Stimulated activated CD8-positive, alpha-beta memory T cell treated with anti-CD3 and anti-CD28 coated beads, Interleukin-7, amount 100 ng/mL, for 1 hour (primary cell): ENCODE data around the gene SYNE2.
"Not testable (repeated sequence)": the region's sequence is repeated elsewhere in the genome, so short reads cannot be mapped to it uniquely, and the experiment has no call there.

Source experiments
- DNase-seq, 2 donors: peaks; one replicate each; pipeline ENCODE4 v3.0.0-alpha.2; 2020; ENCODE audit warnings: low read depth in 2 of 2

The SYNE2 gene

GRCh38 chr14:64074961-64075612 is 222.3 kb downstream of the SYNE2 start:
- DNase-seq, result no peak

GRCh38 chr14:64075613-64076005 is 222.8 kb downstream of the SYNE2 start:
- no peak for DNase-seq

- DNase-seq, result no peak
Observed at GRCh38 chr14:64080452-64080851, 227.6 kb downstream of the SYNE2 start.

DNA sequence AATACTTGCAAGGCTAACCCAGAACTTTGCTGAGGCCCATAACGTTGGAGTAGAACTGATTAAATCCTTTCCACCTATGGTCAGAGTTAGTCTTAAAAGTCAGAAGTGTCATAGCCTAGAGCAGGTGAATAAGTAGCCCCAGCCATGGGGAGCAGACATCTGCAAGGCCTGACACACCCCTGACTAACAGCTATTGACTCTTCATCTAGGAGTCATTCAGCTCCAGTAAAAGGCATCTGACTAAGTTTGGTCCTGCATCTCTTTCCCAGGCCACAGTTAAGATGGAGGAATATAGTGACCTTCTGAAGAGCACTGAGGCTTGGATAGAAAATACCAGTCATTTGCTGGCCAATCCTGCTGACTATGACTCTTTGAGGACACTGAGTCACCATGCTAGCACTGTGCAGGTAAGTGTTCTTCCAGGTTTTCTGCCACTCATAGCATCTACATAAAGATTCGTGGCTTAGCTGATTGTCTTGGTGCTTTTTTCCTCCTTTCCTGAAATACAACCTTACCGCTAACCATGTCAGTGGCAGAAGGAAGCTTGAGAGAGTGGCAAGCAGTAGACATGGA is 228.5 kb downstream of the SYNE2 start:
- DNase-seq, result no peak

DNA sequence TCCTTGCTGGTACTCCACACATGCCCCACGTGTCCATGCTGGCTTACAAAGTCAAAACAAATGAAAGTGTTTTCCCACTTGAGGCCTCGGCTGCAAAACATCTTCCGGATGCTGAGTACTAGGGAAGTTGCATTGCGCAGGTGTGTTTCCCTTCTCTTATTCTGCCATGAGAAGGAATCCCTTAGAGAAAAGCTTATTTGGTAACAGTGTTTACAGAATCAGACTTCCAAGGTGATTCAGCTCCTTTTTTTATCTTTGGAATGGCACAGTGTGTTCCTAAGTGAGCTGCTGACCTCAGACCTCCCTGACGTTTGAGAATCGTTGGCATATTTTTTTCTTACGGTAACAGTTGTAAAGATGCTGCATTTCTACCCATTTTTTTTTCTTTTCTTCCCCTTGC is 230.0 kb downstream of the SYNE2 start:
- no peak for DNase-seq

- no peak for DNase-seq
Observed at GRCh38 chr14:64088647-64088964, 235.8 kb downstream of the SYNE2 start.

GRCh38 chr14:64089920-64090319 is 237.1 kb downstream of the SYNE2 start:
- DNase-seq, result no peak

DNA sequence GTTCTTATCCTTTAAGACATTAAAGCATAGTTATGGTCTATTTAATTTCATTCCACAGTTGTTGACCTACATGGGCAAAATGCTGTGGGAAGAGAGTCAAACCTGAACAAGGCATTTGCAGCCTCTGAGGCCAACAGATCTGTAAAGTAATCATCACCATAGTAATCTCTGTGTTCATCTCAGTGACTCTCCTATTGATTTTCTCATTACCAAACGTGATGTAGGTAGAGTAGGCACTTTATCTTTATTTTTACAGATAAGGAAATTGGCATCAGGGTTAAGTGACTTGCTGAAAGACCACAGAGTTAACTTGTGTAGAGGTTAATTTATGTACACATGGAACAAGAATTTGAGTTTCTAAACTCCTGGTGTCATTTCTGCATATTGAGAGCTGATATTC is 238.4 kb downstream of the SYNE2 start:
- DNase-seq, result no peak

- DNase-seq, result no peak
Observed at GRCh38 chr14:64092338-64092737, 239.5 kb downstream of the SYNE2 start.

DNA sequence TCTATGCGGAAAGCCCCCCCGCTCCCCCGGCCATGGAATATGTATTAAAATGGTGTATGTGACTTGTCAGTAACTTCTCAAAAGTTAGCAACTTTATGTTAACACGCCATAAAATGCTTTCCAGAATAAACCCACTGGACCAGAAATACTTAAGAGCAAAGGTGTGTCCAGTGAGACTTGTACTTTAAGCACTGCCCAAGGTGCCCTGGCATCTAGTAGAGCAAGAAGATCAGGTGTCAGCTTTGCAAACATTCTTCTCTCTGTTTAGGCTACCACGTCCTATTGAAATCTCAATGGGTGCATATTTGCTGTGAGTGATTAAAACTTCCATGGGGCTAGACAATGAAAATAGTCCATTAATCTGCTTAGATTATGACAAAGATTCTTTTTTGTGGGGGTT is 240.1 kb downstream of the SYNE2 start:
- no peak for DNase-seq

- DNase-seq, result no peak
Observed at GRCh38 chr14:64095620-64096019, 242.8 kb downstream of the SYNE2 start.

DNA sequence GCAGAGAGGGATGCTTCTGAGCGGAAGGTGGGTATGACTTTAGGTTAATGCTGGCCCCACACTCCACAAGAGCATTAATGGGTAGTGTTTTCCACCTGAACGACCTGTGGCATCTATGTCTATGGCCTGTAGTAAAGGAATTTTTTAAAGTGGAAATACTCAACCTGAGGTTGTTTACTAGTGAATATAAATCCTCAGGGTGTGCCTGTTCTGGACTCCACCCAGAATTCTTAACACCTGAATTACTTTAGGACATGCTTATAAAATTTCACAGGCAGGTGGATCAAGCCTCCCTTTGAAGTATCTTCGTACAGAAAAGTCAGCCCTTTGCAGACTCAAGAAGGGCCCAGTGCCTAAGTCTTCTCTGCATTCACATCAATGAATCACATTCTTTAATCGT is 245.3 kb downstream of the SYNE2 start:
- no peak for DNase-seq

DNA sequence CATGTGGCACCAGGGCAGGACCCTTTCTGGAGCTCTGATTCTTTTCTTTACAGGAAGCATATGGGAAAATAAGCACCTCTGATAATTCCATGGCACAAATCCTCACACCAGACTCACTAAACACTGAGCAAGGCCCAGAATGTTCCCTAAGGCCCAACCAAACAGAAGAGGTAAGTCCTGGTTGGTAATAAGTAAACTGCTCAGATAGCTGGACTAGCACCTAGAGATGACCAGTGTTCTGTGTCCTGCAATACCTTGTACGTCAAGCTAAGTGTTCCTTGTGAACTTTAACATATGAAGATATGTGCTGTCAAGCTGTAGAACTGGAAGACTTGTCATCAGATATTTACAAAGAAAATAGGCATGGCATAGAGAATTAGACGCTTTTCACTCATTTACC is 254.6 kb downstream of the SYNE2 start:
- no peak for DNase-seq

GRCh38 chr14:64109819-64110554 is 257.2 kb downstream of the SYNE2 start:
- no peak for DNase-seq

GRCh38 chr14:64110802-64111201 is 258.0 kb downstream of the SYNE2 start:
- no peak for DNase-seq

DNA sequence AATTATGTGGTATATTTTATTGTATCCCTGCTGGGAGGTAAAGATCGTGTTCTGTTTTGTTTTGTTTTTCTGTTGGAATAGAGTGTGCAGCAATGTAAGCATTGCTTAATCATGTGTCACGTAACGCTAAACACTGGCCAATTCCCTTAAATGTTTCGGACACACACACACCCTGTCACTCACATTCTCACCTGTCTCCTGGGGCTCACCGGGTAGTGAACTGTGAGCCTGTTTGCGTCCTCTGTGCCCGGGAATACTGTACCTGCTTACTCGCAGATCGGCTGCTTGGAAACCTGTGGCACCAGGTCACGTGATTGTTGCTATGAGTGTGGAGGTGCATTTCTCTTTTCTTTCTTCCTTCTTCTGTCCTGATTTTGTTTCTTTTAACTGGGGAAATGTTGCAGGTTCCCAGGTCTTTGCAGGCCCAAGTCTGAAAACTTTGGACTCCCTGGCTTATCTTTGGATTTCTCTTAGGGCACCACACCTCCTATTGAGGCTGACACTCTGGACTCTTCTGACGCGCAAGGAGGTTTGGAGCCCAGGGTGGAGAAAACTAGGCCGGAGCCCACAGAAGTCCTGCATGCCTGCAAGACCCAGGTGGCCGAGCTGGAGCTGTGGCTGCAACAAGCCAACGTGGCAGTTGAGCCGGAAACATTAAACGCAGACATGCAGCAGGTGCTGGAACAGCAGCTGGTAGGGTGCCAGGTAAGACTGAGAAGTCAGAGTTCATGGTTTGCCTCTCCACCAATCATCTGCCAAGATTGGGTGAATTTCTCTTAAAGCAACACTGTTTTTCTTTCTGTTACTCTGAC is 260.3 kb downstream of the SYNE2 start:
- no peak for DNase-seq

GRCh38 chr14:64114166-64114565 is 261.4 kb downstream of the SYNE2 start:
- no peak for DNase-seq

DNA sequence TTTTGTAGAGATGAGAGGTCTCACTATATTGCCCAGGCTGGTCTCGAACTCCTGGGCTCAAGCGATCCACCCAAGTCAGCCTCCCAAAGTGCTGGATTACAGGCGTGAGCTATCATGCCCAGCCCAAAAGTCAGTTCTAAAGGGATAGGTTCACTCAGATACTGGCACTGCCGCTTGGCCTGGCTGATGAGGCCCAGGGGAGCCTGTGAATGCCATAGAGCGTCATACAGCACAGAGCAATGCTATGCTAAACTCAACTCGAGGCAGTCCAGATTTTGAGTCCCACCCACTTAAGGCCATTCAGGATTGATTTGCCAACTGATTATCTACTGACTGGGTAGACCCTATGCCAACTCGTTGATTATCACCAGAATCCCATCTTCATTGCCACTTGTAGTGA is 262.0 kb downstream of the SYNE2 start:
- no peak for DNase-seq

DNA sequence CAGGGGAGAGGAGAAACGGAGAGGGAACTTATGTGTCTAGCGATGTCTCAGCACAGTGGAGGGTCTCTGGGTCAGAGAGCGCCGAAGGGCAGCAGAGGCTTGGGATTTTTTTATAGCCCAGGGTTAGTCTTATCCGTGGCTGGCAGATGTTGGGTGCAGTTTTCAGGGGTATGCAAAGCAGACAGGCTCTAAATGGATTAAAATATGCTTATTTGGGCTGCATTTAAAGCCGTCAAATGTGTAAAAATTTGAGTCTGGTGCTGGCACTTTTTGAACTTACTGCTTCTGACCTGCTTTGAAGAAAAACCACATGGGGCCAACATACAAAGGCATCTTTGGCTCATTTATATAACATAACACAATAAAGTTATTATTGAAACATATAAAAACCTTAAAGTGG is 262.6 kb downstream of the SYNE2 start:
- DNase-seq, result no peak

DNA sequence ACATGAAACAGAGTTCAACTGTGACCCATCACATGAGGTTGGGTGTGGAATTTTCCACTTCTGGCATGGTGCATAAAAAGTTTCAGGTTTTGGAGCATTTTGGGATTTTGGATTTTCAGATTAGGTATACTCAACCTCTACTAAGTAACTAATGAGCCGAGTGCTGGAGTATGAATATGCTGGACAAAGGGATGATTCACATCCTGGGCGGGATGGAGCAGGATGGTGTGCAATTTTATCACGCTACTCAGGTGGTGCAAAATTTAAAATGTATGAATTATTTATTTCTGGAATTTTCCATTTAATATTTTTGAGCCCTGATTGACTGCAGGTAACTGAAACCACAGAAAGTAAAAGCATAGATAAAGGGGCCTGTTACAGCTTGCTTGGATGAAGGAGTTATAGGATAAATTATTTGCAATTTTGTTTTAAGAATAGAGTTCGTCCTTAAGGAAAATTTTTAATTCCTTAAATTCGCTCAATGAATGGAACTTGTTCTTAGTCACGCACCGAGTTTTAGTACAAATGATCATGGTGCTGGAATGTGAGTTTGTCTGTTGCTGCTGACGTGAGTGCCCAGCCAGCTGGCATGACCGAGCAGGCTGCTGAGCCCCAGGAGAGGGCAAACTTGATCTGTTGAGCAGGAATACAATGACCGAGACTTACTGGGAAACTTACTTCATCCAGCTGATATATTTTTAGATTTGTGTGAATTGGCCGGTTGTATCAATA is 265.0 kb downstream of the SYNE2 start:
- DNase-seq, result no peak

DNA sequence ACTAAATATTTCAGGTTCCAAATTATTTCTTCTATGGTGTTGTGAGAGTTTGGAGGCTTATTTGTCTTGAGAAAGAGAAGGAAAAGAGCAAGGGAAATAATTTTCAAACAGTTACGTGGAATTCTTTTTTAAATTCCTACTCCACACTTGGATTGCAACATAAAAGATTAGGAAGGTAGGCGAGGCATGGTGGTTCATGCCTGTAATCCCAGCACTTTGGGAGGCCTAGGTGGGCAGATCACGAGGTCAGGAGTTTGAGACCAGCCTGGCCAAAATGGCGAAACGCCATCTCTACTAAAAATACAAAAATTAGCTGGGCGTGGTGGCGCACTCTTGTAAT is 265.6 kb downstream of the SYNE2 start:
- not testable (repeated sequence) for DNase-seq

GRCh38 chr14:64118892-64119291 is 266.1 kb downstream of the SYNE2 start:
- no peak for DNase-seq
